H1 (cell line): ENCODE results near the gene TRIM45.

Experiments
- E2F6 ChIP-seq: IDR thresholded peaks from 2 replicates; pipeline ENCODE4 v1.6.1; 2012; ENCODE audit warnings: inconsistent platforms
- EZH2 ChIP-seq: fragments of 200-600 bp; sonication (generic); IDR thresholded peaks from 2 replicates; pipeline ENCODE4 v1.7.1; 2012; ENCODE audit warnings: low read depth, mild to moderate bottlenecking, moderate library complexity, low read length, inconsistent platforms; ENCODE audit not compliant: severe bottlenecking
- POLR2A ChIP-seq, 2 experiments: IDR thresholded peaks; 1 replicate in 1 of 2; 2 replicates in 1 of 2; pipeline ENCODE4 v1.6.1; 2011; ENCODE audit warnings: low read depth in 2 of 2, low read length in 2 of 2, mild to moderate bottlenecking in 2 of 2; ENCODE audit errors: control extremely low read depth in 1 of 2
- POLR2AphosphoS5 ChIP-seq: IDR thresholded peaks from 2 replicates; pipeline ENCODE4 v1.6.1; 2011; ENCODE audit warnings: low read depth, low read length
- TF ChIP-seq, protein P1 (sequence below): IDR thresholded peaks from 2 replicates; pipeline ENCODE4 v1.6.1; 2012; ENCODE audit warnings: inconsistent platforms
- TF ChIP-seq, protein P2 (sequence below), 3 experiments: IDR thresholded peaks; 1 replicate in 2 of 3; 2 replicates in 1 of 3; pipeline versions ENCODE4 v1.5.1 to v1.6.1; 2011; ENCODE audit warnings: low read length in 3 of 3, mild to moderate bottlenecking in 3 of 3, inconsistent platforms in 2 of 3, low read depth in 1 of 3, moderate library complexity in 1 of 3; ENCODE audit not compliant: insufficient read depth in 1 of 3; ENCODE audit errors: control extremely low read depth in 1 of 3

GRCh38 chr1:117118137-117118536, 3.4 kb downstream of the TRIM45 start:
- TF ChIP-seq, protein P1, sequence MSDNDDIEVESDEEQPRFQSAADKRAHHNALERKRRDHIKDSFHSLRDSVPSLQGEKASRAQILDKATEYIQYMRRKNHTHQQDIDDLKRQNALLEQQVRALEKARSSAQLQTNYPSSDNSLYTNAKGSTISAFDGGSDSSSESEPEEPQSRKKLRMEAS = no peak
- TF ChIP-seq POLR2AphosphoS5 (no peak), POLR2A (IDR thresholded peaks at IDR 0.05; ENCODE audit: control extremely low read depth in 1 of 2, low read depth in 2 of 2, low read length in 2 of 2) (no peak), E2F6 (no peak), EZH2 (no peak)
- TF ChIP-seq, protein P2, sequence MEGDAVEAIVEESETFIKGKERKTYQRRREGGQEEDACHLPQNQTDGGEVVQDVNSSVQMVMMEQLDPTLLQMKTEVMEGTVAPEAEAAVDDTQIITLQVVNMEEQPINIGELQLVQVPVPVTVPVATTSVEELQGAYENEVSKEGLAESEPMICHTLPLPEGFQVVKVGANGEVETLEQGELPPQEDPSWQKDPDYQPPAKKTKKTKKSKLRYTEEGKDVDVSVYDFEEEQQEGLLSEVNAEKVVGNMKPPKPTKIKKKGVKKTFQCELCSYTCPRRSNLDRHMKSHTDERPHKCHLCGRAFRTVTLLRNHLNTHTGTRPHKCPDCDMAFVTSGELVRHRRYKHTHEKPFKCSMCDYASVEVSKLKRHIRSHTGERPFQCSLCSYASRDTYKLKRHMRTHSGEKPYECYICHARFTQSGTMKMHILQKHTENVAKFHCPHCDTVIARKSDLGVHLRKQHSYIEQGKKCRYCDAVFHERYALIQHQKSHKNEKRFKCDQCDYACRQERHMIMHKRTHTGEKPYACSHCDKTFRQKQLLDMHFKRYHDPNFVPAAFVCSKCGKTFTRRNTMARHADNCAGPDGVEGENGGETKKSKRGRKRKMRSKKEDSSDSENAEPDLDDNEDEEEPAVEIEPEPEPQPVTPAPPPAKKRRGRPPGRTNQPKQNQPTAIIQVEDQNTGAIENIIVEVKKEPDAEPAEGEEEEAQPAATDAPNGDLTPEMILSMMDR (IDR thresholded peaks at IDR 0.05; ENCODE audit: control extremely low read depth in 1 of 3, insufficient read depth in 1 of 3, low read depth in 1 of 3, low read length in 3 of 3) = no peak
